ENCODE results near the gene SLC8A2.

- TF ChIP-seq POLR2A (IDR thresholded peaks at IDR 0.05; ENCODE audit: low read depth) (no peak), POLR2AphosphoS5 (IDR thresholded peaks at IDR 0.05) (no peak)
These were observed 37.6 kb upstream of the SLC8A2 start for GRCh38 chr19:47509170-47509847.
